CD4-positive, alpha-beta T cell treated with Interleukin-17A for 1 hour (primary cell): ENCODE data around the gene ERBIN.
"Not testable (repeated sequence)": the region's sequence is repeated elsewhere in the genome, so short reads cannot be mapped to it uniquely, and the experiment has no call there.

Source experiments
- DNase-seq: peaks from one replicate; pipeline ENCODE4 v3.0.0-alpha.2; 2020

The ERBIN gene

DNA sequence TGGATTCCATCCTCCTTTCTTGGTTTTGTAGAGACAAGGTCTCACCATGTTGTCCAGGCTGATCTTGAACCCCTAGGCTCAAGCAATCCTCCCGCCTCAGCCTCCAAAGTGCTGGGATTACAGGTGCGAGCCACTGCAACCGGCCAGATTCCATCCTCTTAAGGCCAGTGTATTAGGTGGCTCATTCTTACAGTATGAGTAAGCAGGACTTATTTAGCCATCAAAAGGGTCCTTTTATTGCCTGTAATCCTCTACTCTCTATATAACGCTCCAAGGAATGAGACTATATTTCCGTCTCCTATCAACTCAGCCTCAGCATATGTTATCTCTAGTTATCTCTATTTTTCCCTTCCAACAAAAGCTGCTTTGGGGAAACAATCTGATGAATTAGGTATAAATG, 3.0 kb upstream of the ERBIN start:
- no peak for DNase-seq

DNA sequence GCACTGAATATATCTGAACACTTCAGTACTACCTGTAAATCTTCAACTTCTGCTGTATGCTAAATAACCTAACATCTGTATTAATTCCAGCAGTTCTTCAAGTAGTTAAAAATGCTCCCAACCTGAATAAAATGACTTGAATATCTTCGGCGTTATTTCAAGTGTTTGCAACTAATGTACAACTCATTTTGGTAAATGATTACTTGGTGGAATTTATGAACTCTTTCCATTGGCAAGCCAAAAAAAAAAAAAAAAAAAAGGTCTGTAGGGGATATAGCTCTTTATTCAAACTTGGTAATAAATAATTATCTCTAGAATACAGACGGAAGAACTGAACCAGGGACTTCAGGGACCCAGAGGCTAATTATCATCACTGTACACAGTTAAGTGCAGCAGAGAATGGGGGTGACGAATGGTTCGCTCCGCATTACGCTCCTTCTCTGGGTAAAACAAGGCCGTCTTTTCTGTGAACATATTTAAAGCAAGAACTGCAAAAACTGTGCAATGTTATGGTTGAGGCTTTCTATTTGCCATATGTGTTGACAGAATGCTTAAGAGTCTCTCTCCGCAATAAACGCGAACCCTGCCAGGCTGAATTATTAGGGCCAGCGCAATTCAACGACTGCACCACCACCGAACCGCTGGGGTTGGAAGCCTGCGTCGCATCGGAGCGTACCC, 1.9 kb upstream of the ERBIN start:
- no peak for DNase-seq

DNA sequence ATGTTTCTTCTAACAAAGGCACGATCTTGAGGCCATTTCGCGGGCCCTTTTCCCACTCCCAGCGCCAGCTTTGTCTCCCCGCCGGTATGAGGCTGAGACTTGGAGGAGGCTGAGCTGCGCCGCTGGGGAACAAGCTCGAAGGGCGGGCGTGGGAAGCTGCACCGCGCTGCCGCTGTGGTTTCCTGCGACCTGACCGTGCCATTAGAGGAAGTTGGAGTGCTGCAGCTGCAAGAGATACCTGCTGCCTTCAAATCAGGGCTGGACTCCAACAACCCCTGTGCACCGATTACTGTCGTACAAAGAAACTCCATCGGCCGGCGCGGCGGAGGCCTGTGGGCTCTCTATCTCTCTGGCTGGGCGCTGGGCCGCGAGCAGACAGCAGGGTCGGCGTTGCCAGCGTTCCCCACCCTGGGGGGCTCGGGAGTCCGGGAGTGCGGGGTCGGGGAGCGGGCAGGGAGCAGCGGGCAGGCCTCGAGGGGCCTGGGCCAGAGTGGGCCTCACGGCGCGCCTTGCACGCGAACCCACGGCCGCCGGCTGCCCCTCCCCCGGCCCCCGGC, 1.3 kb upstream of the ERBIN start:
- peak; percentile 78 for DNase-seq

DNA sequence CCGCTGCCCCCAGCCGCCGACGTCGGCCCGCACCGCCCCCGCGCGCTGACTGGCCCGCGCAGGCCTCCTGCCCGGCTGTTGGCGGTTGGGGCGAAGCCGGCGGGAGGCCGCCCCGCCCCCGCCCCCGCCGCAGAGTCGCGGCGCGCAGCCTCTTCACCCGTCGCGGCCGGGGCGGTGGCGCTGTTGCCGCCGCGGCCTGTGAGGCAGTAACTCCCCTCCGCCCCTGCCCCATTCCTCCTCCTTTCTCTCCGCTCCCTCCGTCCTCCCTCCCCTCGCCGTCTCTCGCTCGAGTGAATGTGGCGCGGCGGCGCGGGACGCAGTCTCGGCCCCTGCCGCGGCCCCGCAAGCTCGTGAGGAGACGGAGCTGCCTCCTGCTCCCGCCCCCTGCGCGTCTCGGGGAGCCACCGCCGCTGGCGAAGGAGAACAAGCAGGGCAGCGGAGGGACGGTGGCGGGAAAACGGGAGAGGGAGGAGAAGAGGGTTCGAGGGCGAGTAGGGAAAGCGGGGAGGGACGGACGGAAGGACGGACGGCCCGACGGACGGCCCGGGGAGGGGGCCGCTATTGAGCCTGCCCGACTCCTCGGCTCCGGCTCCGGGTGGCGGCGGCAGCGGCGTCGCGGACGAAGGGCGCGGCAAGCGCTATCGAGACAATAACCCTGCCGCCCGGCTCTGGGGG, 637 bp upstream of the ERBIN start:
- DNase-seq = peak; percentile 85

DNA sequence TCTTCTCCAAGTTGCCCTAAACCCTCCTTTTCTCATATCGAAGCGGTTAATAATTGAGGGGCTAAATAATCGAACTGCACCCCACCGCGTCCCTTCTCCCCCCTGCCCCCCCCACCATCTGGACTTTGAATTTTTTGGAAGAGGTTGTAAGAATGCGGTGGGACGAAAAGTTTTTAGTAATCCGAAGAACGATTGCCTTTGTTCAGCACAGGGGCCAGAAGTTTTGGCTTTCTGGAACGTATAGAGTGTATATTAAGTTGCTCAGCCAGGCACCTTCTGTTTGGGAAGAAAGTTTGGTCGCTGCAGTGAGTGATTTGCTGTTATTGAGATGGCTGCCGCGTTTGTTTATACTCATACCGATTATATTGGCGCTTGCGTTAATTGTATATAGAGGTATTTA, 518 bp downstream of the ERBIN start:
- DNase-seq = peak; percentile 24

DNA sequence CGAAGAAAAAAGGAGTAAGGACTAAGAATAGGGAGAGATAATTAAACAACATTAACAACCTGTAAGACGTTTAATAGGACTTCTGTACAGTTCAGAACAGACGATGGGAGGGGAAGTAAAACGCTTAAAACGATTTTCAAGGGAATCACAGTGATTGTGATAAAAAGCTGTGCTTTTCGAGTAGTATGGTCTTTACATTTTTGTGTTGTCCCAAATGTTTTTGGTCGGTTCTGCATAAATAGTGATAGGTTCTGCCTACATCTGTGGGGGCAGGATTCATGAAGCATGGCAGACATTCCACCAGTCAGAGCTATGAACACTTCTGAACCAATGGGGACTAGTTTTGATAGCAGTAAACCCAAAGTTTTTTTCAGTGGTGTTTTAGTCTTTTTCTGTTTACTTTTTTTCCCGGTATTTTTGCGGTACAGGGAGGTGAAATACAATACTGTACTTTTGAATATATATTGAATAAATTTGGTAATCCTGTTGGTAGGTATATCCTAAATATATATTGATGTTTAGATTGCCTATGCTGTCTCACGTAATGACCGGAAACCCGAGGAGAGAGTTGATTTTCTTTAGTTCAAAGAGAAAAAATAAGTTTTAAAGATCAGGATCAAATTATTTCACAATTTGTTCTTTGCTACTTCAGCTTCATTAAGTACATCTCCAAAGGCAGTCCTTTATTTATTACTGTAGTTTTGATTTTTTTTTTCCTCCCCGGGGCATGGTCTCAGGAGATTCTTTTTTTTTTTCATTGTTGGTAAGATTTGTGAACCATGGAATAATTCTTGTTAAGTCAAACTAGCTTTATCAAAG, 1.3 kb downstream of the ERBIN start:
- DNase-seq = peak; percentile 59

DNA sequence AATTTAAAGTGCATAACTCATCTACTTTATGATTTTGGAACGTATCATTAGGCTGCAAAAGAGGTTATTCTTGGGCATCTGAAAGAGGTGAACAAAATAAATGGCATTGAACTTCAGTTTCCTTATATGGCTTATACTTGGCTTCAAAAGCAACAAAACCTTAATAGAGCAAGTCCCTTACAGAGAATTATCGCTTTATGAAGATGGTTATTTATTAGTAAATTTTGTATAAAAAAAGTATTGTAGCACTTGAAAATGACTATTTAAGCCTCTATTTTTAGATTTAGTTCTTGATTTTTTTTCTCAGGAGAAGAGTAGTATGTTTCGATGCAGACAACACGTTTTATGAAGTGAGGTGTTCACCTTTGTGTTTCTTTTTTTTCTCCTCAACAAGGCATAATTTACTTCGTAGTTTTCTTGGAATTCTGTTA, 2.0 kb downstream of the ERBIN start:
- DNase-seq = no peak

DNA sequence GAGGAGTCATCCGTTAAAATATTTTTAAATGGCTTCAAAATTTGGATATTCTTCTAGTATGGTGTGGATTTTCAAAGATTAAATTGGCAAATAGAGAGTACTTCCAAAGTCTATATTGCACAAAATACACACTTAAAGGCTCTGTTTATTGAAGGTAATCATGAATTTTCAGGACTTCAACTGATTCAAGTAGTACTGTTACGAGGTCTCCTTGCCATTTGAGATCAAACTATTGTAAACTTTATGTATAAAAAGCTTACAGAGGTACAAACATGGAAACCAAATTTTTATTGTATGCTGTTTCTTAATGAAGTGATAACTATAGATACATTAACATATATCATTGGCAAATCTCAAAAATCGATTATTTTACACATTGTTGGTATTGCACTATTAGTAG, 2.5 kb downstream of the ERBIN start:
- DNase-seq = no peak

DNA sequence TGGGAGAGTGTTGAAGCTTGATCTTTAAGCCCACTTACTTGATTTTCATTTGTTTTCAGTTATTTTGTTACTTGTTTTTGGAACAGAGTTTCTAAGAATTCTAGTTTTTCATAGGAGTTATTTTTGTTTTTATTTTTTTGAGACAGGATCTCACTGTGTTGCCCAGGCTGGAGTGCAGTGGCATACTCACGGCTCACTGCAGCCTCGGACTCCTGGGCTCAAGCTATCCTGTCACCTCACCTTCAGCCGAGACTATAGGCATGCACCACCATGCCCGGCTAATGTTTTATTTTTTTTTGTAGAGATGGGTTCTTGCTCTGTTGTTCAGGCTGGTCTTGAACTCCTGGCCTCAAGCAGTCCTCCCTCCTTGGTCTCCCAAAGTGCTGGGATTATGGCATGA, 6.3 kb downstream of the ERBIN start:
- no peak for DNase-seq

DNA sequence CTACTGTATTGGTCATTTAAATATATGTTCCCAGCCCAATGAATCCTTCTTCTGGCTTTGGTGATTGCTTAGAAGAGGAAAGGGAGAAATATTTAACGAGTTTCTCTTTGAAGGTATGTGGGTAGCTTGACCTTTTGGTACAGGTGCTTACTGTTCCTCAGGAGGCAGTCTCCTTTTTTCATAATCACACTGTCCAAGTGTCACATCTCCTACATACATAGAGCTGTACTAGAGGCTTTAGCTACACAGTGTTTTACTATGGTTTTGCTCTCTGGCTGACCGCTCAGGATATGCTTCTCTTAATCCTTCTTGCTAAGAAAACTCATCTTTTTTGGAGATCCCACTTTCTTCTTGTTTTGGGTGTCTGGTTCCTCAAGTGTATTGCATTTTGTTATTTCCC, 6.9 kb downstream of the ERBIN start:
- DNase-seq = no peak

DNA sequence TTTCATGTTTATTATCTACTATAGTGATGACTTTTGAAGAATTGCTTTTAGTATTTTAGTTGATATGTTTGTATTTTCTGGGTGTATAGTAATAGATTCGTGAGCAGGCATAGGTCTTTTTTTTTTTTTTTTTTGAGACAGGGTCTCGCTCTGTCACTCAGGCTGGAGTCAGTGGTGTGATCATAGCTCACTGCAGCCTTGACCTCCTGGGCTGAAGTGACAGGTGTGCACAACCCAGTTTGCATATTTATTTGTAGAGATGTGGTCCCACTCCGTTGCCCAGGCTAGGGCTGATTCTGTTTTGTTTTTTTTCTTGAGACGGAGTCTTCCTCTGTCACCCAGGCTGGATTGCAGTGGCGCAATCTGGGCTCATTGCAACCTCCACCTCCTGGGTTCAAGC, 11.9 kb downstream of the ERBIN start:
- DNase-seq = no peak

DNA sequence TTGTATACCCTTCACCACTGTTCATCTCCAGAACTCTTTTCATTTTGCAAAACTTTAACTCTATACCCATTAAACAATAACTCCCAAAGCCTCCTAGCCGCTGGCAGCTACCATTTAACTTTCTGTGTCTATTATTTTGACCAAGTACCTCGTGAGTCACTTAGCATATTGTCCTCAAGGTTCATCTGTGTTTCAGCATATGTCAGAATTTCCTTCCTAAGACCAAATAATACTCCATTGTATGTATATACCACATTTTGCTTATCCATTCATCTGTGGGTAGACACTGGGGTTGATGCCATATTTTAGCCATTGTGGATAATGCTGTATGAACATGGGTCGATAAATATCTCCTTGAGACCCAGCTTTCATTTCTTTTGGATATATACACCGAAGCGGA, 17.4 kb downstream of the ERBIN start:
- no peak for DNase-seq

DNA sequence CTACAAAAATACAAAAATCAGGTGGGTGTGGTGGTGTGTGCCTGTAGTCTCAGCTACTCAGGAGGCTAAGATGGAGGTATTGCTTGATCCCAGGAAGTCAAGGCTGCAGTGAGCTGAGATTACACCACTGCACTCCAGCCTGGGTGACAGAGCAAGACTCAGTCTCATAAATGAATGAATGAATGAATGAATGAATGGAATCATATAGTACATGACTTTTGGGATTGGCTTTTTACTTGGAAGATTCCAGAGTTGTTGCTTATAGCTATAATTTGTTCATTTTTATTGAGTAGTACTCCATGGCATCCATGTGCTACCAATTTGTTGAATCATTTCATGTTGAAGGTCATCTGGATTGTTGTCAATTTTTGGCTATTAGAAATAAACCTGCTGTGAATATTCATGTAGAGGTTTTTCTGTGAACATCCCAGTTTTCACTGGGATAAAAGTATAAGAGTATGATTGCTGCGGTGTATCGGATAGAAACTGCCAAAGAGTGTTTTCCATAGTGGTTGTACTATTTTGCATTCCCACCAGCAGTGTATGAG, 19.9 kb downstream of the ERBIN start:
- DNase-seq = no peak

DNA sequence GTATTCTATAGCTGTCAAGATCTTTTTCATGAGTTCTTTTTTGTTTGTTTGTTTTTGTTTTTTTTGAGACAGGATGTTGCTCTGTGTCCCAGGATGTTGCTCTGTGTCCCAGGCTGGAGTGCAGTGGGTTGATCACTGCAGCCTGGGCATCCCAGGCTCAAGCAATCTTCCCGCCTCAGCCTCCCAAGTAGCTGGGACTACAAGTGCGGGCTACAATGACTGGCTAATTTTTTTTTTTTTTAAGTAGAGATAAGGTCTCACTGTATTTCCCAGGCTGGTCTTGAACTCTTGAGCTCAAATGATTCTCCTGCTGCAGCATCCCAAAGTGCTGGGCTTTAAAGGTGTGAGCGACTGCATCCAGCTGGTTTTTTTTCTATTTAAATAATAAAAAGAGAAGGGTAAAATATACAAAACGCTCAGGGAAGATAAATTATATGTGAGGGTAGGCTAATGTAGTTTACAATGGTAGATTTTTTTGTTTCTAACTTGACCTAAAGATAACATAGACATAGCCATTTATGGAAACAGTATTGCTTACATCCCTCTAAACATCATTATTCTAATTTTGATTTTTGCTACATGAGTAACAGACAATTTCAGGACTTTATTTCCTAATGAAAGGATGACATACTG, 21.9 kb downstream of the ERBIN start:
- no peak for DNase-seq

DNA sequence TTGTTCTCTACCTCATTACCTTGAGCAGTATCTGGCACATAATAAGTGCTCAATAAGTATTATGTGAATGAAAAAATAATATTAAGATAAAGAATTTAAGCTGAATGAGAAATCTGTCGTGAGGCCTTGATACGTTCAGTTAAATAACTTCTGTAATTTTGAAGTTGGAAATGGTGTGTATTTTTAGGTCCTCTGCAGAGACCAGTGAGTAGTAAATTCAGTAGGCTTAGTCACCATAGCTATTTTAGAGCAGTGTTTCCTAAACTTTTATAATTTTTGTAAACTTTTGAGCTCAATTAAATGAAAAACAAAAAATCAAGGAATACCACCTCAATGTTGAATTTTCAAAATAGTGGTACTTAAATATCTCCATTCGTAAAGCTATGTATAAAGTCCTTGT, 25.0 kb downstream of the ERBIN start:
- no peak for DNase-seq

DNA sequence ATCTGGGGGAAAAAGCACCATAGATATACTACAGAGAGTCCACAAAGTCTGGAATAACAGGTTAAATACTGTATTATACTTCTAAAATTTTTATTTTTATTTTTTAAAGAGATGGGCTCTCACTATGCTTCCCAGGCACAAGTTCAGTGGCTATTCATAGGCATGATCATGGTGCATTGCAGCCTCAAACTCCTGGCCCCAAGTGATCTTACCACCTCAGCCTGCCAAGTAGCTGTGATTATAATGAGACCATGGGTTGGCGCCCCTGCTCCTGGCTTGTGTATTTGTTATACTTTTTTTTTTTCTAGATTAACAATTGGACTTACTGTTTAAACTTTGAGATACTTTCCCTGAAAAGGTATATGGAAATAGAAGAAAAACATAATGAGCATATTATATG, 25.9 kb downstream of the ERBIN start:
- DNase-seq = no peak

DNA sequence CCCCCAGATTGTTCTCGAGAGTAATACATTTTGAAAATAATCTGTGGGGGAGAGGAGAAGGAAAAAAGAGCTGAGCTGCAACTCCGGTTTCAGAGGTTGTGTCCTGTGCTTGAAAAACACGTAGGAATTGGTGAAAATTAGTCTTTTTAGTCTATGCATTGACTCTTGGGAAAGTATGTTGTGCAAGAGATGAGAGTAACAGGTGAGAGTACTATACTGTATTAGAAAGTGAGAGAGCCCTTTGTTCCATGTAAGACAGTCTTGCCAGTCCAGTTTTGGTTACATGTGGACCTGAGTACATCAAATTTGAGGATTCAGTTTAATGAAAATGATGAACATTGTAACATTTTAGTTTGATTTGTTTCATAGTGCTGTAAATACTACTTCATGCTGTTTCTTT, 27.8 kb downstream of the ERBIN start:
- no peak for DNase-seq

DNA sequence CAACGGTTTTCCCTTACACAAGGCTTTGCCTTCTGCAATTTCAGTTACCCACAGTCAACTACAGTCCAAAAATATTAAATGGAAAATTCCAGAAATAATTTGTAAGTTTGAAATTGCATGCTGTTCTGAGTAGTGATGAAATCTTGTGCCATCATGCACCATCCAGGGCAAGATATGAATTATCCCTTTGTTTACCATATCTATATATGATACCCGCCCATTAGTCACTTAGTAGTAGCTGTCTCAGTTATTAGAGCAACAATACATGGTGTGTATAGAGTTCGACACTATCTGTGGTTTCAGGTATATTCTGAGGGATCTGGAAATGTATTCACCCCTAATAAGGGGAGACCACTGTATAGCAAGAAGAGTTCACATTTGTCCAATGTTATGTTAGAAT, 29.4 kb downstream of the ERBIN start:
- no peak for DNase-seq

DNA sequence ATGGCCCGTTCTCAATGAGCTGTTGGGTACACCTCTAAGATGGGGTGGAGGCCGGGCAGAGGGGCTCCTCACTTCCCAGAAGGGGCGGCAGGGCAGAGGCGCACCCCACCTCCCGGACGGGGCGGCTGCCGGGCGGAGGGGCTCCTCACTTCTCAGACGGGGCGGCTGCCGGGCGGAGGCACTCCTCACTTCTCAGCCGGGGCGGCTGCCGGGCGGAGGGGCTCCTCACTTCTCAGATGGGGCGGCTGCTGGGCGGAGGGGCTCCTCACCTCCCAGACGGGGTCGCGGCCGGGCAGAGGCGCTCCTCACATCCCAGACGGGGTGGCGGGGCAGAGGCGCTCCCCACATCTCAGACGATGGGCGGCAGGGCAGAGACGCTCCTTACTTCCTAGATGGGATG, 31.3 kb downstream of the ERBIN start:
- not testable (repeated sequence) for DNase-seq

DNA sequence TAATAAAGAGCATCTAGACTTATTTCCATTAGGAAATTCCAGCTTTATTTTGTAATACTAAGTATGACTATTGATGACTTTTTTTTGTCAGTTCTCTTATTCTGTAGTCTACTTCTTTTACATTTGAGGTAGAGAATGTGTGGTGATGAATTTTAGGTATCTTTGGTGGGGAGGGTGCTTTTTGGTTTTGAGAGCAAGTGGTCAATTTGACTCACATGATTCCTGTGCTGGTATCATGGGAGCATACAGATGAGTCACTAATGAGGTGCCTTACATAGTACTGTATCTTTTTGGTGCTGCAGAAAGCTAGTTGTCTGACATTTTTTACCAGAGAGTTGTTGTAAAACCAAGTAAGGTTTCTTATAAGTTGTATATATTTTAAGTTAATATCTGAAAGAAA, 35.3 kb downstream of the ERBIN start:
- no peak for DNase-seq

DNA sequence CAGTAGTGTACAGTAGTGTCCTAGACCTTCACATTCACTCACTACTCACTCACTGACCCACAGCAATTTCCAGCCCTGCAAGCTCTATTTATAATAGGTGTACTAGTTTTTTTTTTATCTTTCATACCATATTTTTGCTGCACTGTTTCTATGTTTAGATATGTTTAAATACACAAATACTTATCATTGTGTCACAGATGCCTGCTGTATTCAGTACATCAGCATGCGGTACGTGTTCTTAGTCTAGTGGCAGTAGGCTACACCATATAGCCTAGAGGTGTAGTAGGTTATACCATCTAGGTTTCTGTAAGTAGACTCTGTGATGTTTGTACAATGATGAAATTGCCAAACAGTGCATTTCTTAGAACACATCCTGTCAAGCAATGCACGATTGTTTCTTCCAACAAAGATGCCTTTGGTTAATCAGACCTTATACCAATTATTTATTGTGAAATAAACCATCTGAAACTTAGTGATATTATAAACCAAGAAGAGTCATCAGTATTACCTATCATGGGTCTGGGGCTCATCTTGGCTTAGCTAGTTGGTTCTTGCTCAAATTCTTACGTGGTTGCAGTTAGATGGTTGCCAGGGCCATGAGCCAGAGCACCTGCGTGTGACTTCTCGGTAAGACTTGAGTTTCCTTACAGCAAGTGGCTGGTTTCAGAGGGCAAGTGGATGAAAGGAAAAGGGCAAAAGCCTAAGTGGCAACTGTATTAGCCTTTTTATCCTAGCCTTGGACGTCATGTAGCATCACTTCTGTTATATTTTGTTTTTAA, 41.1 kb downstream of the ERBIN start:
- no peak for DNase-seq
